SK-N-SH treated with all-trans-retinoic acid at 6 μM for 48 hours (cell line): Measurements from ENCODE around the gene HPCAL4.
A peak's percentile ranks its signal among the peaks of the same experiment; 100 is the strongest.

ENCODE experiments used
- ATAC-seq: fragments of 200-7000 bp; cut with Tn5 transposase; 3 replicates; pipeline ENCODE4 v1.9.1; 2020; ENCODE audit warnings: mild to moderate bottlenecking, moderate library complexity
- ARNTL ChIP-seq: fragments of 450-650 bp; formaldehyde crosslinking; IDR thresholded peaks from 2 replicates; pipeline ENCODE4 v1.5.0; 2020; ENCODE audit warnings: low read depth, mild to moderate bottlenecking, moderate library complexity, borderline replicate concordance
- BACH2 ChIP-seq: fragments of 250-450 bp; sonication (Bioruptor Pico); IDR thresholded peaks from 2 replicates; pipeline ENCODE4 v1.9.0; 2021; ENCODE audit warnings: mild to moderate bottlenecking, borderline replicate concordance
- CSRNP3 ChIP-seq: fragments of 250-450 bp; sonication (Bioruptor Pico); IDR thresholded peaks from 2 replicates; pipeline ENCODE4 v1.5.1; 2021; ENCODE audit warnings: mild to moderate bottlenecking, moderate library complexity
- ESRRG ChIP-seq: fragments of 250-450 bp; sonication (Bioruptor Pico); IDR thresholded peaks from 2 replicates; pipeline ENCODE4 v1.6.1; 2021; ENCODE audit warnings: mild to moderate bottlenecking
- OSR1 ChIP-seq: fragments of 250-450 bp; sonication (Bioruptor Pico); IDR thresholded peaks from 2 replicates; pipeline ENCODE4 v1.8.0; 2022; ENCODE audit warnings: moderate library complexity, mild to moderate bottlenecking, inconsistent platforms
- PATZ1 ChIP-seq: fragments of 250-450 bp; sonication (Bioruptor Pico); IDR thresholded peaks from 2 replicates; pipeline ENCODE4 v1.8.0; 2020; ENCODE audit warnings: mild to moderate bottlenecking, moderate library complexity, borderline replicate concordance
- PPARA ChIP-seq: fragments of 250-450 bp; sonication (Bioruptor Pico); IDR thresholded peaks from 2 replicates; pipeline ENCODE4 v1.5.0; 2020; ENCODE audit warnings: mild to moderate bottlenecking, borderline replicate concordance
- TCF4 ChIP-seq: fragments of 250-450 bp; sonication (Bioruptor Pico); IDR thresholded peaks from 2 replicates; pipeline ENCODE4 v1.8.0; 2021; ENCODE audit warnings: mild to moderate bottlenecking, moderate library complexity, borderline replicate concordance
- TOX ChIP-seq: fragments of 250-450 bp; sonication (Bioruptor Pico); IDR thresholded peaks from 2 replicates; pipeline ENCODE4 v1.8.0; 2021; ENCODE audit warnings: mild to moderate bottlenecking, moderate library complexity, borderline replicate concordance
- ZC3H10 ChIP-seq: fragments of 250-450 bp; sonication (Bioruptor Pico); IDR thresholded peaks from 2 replicates; pipeline ENCODE4 v1.5.1; 2021; ENCODE audit warnings: mild to moderate bottlenecking, moderate library complexity
- ZFP3 ChIP-seq: fragments of 250-450 bp; sonication (Bioruptor Pico); IDR thresholded peaks from 2 replicates; pipeline ENCODE4 v1.5.0; 2020; ENCODE audit warnings: mild to moderate bottlenecking, moderate library complexity
- ZNF565 ChIP-seq: fragments of 450-650 bp; formaldehyde crosslinking; conservative IDR thresholded peaks from 2 replicates; pipeline ENCODE4 v1.5.0; 2020; ENCODE audit warnings: low read depth, mild to moderate bottlenecking, moderate library complexity
- ZNF8 ChIP-seq: fragments of 450-650 bp; formaldehyde crosslinking; IDR thresholded peaks from 2 replicates; pipeline ENCODE4 v1.5.0; 2020; ENCODE audit warnings: mild to moderate bottlenecking, moderate library complexity
- TF ChIP-seq, protein P1 (sequence below): fragments of 250-450 bp; sonication (Bioruptor Pico); IDR thresholded peaks from 2 replicates; pipeline ENCODE4 v1.5.1; 2020; ENCODE audit warnings: low read depth, mild to moderate bottlenecking, moderate library complexity

Gene HPCAL4

DNA sequence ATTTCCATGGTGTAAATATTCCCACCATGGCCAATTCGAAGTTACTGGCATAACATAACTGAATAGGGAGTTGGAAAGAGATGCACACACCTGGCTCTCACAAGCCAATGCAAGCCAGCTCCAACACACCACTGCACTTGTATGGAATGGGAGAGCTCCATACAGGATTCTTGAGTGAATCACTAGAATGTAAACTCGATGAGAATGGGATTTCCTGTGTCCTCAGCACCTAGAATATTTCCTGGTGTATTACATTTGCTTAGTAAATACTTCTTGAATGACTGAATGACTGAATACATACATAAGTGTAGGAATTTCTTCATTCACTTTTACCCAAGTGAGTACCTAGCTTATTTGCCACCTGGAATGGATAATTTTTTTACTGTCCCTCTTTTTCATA lies 31.3 kb upstream of the HPCAL4 start:
- no peak for ATAC-seq
- TF ChIP-seq BACH2, result no peak
- TF ChIP-seq PPARA (CRISPR knock-in tag), result no peak
- TF ChIP-seq, protein P1, sequence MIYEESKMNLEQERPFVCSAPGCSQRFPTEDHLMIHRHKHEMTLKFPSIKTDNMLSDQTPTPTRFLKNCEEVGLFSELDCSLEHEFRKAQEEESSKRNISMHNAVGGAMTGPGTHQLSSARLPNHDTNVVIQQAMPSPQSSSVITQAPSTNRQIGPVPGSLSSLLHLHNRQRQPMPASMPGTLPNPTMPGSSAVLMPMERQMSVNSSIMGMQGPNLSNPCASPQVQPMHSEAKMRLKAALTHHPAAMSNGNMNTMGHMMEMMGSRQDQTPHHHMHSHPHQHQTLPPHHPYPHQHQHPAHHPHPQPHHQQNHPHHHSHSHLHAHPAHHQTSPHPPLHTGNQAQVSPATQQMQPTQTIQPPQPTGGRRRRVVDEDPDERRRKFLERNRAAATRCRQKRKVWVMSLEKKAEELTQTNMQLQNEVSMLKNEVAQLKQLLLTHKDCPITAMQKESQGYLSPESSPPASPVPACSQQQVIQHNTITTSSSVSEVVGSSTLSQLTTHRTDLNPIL, result no peak
- no peak for TF ChIP-seq ZC3H10 (CRISPR knock-in tag)
- TF ChIP-seq ZNF8, result no peak
- no peak for TF ChIP-seq TOX
- no peak for TF ChIP-seq PATZ1 (CRISPR knock-in tag)

GRCh38 chr1:39721664-39722063 lies 30.4 kb upstream of the HPCAL4 start:
- ATAC-seq, result no peak
- TF ChIP-seq PPARA (CRISPR knock-in tag) (no peak), ZC3H10 (CRISPR knock-in tag) (no peak), CSRNP3 (no peak), ZNF565 (CRISPR knock-in tag) (no peak), ESRRG (CRISPR knock-in tag) (no peak)

DNA sequence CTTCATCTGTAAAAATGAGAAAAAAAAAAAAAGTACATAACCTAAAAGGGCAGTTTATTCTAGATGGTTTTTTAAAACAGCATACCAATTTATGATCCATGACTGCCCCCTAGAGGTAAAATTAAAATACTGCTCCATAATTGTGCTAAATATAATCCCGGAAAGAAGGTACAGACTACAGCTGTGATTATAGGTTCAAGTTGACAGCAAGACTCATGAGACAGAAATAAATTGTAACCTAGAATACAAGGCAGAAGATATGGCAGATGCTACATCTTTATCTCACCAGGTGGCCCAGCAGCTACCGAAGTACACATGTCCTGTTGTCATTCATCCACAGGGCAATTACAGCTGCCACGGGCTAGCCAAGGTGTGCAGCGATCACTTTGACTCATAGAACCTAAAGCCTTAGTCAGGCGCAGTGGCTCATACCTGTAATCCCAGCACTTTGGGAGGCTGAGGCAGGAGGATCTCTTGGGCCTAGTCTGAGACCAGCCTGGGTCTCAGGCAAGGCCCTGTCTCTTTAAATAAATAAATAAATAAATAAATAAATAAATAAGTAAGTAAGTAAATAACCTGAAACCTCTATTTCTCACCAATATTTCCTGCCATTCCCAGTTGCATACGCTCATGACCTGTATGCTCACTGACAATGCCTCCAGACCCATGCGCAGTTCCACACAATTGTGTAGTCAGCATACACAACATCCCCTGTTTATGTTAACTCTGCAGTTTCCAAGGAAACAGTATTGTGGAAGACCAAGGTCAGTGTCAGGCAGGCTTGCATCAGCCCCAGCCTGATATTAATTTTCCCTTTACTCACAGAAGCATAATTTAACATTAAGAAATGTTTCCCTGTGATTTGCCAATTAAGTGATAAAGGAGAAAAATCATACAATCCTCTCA lies 29.1 kb upstream of the HPCAL4 start:
- peak; percentile 80 for ATAC-seq
- TF ChIP-seq, protein P1, result no peak
- TF ChIP-seq PATZ1 (CRISPR knock-in tag), result no peak
- TF ChIP-seq ZNF8, result no peak
- no peak for TF ChIP-seq TCF4 (CRISPR knock-in tag)
- TF ChIP-seq ZFP3 (CRISPR knock-in tag), result no peak
- TF ChIP-seq CSRNP3, result no peak
- TF ChIP-seq, all 23 proteins: peak for 0

DNA sequence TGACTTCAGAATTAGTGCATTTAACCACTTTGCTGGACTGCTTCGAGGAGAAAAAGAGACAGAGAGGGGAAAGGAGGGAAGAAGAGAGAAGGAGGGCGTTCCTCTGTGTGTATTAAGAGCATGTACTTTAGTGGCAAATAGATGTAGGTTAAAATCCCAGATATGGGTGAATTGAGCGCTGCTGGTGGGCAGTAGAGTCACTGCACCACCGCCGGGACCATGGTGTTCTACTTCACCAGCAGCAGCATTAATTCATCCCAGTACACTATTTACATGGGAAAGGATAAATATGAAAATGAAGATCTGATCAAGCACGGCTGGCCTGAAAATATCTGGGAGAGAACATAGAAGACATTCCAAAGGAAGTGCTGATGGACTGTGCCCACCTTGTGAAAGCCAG lies 26.6 kb upstream of the HPCAL4 start:
- TF ChIP-seq ESRRG (CRISPR knock-in tag) (no peak), BACH2 (no peak), OSR1 (CRISPR knock-in tag) (no peak), ZFP3 (CRISPR knock-in tag) (no peak), ARNTL (CRISPR knock-in tag) (no peak), TOX (no peak)
- TF ChIP-seq, protein P1, result no peak
- ATAC-seq, result no peak
